Measurements from ENCODE around the gene CRYBG1. TPM values are rescaled to one million over a fixed set of nuclear protein-coding genes. Genes with fewer than 3 reads are reported as not detected.
"Not testable (repeated sequence)": the region's sequence is repeated elsewhere in the genome, so short reads cannot be mapped to it uniquely, and the experiment has no call there.

The CRYBG1 gene
- total and polyA plus RNA-seq, 10 of the 15 experiments (the other 5 are each of a cell fraction or from before 2014, with no cell fraction given), result 6.5 to 57.0 (median 25.2) TPM

GRCh38 chr6:106398621-106399020 is 38.1 kb downstream of the CRYBG1 start:
- no TSS peak for BruUV-seq (replicated peaks)
- DNase-seq (ENCODE audit: low read depth, low spot score) (no peak), FAIRE-seq (no peak), ATAC-seq (no peak)
- no peaks in the 10 kb centered on the region for H3K9me3 ChIP-seq (replicated peaks; ENCODE audit: control insufficient read depth, insufficient read depth, low read length)
- SMC1A ChIA-PET (ENCODE audit: uncharacterized antibody, unreplicated experiment), result no interaction called here
- RAD21 ChIA-PET (ENCODE audit: unreplicated experiment), result no interaction called here
- no peaks in the 10 kb centered on the region for H3K79me2 ChIP-seq (ENCODE audit: control insufficient read depth, insufficient read depth, low read length)
- no peak overlapping the region for H2AFZ ChIP-seq (ENCODE audit: control insufficient read depth, low read depth, low read length)
- no peak overlapping the region for H3K9ac ChIP-seq (ENCODE audit: control insufficient read depth, insufficient read depth, low read length)
- in situ Hi-C loops (cut with MboI) (no loop called here), intact Hi-C loops (cut with micrococcal nuclease; ENCODE audit: unreplicated experiment) (no loop called here)
- H3K27ac ChIP-seq (ENCODE audit: control insufficient read depth, insufficient read depth), result no peak overlapping the region
- TF ChIP-seq MLLT1 (IDR thresholded peaks at IDR 0.05), result no peak
- no peak for TF ChIP-seq CREM (IDR thresholded peaks at IDR 0.05; ENCODE audit: low read depth)
- no peak for TF ChIP-seq ATF7 (IDR thresholded peaks at IDR 0.05; ENCODE audit: low read depth)
- TF ChIP-seq BCLAF1 (IDR thresholded peaks at IDR 0.05), result no peak
- TF ChIP-seq IRF4 (IDR thresholded peaks at IDR 0.05; ENCODE audit: low read depth, low read length), result no peak
- TF ChIP-seq NKRF (conservative IDR thresholded peaks at IDR 0.05), result no peak
- no peaks in the 10 kb centered on the region for H3K36me3 ChIP-seq (ENCODE audit: control insufficient read depth in 2 of 2, insufficient read depth in 2 of 2, low read length in 1 of 2)
- WGBS (ENCODE audit: insufficient coverage, insufficient replicate concordance, low lambda C conversion rate, missing lambda C conversion rate), result 36% methylated on average over 3 of the region's 3 CpGs
- H3K27me3 ChIP-seq (replicated peaks in 1 of 2; ENCODE audit: control insufficient read depth in 2 of 2, insufficient read depth in 2 of 2, low read length in 1 of 2), result no peaks in the 10 kb centered on the region
- CTCF ChIA-PET, result interaction anchor here (1.0 kb wide), 1 partner anchor 19 kb away, joined by 3 read pairs; no protein-coding TSS in a partner anchor
- no peak overlapping the region for H3K4me3 ChIP-seq
- no peaks in the 10 kb centered on the region for H3K4me1 ChIP-seq (ENCODE audit: control insufficient read depth, insufficient read depth, low read length)
- POLR2A ChIA-PET, result no interaction called here
- no peaks in the 10 kb centered on the region for H4K20me1 ChIP-seq (ENCODE audit: control insufficient read depth, insufficient read depth)
- H3K4me2 ChIP-seq (ENCODE audit: control insufficient read depth, insufficient read depth), result no peak overlapping the region

GRCh38 chr6:106405044-106405443 is 44.5 kb downstream of the CRYBG1 start:
- H3K9me3 ChIP-seq (replicated peaks; ENCODE audit: control insufficient read depth, insufficient read depth, low read length); in situ Hi-C loops (cut with MboI); H2AFZ ChIP-seq (ENCODE audit: control insufficient read depth, low read depth, low read length); H3K79me2 ChIP-seq (ENCODE audit: control insufficient read depth, insufficient read depth, low read length); H4K20me1 ChIP-seq (ENCODE audit: control insufficient read depth, insufficient read depth); H3K27me3 ChIP-seq (replicated peaks in 1 of 2; ENCODE audit: control insufficient read depth in 2 of 2, insufficient read depth in 2 of 2, low read length in 1 of 2); FAIRE-seq; intact Hi-C loops (cut with micrococcal nuclease; ENCODE audit: unreplicated experiment); H3K4me2 ChIP-seq (ENCODE audit: control insufficient read depth, insufficient read depth); H3K9ac ChIP-seq (ENCODE audit: control insufficient read depth, insufficient read depth, low read length); CTCF ChIA-PET; RAD21 ChIA-PET (ENCODE audit: unreplicated experiment); H3K4me1 ChIP-seq (ENCODE audit: control insufficient read depth, insufficient read depth, low read length); POLR2A ChIA-PET; ATAC-seq; DNase-seq (ENCODE audit: low read depth, low spot score); H3K4me3 ChIP-seq; H3K27ac ChIP-seq (ENCODE audit: control insufficient read depth, insufficient read depth); H3K36me3 ChIP-seq (ENCODE audit: control insufficient read depth in 2 of 2, insufficient read depth in 2 of 2, low read length in 1 of 2); BruUV-seq (replicated peaks): not testable (repeated sequence)
- SMC1A ChIA-PET (ENCODE audit: uncharacterized antibody, unreplicated experiment), result interaction anchor here (0.6 to 2.4 kb wide), 2 partner anchors 10 to 1265 kb away, joined by 3 to 6 read pairs; no protein-coding TSS in a partner anchor
- WGBS (ENCODE audit: insufficient coverage, insufficient replicate concordance, low lambda C conversion rate, missing lambda C conversion rate), result 50% methylated on average over 5 of the region's 5 CpGs
